K562 (cell line): ENCODE data around the gene RYR1. TPM values are rescaled to one million over a fixed set of nuclear protein-coding genes. Genes with fewer than 3 reads are reported as not detected.

Experiments used
- ARHGAP35 ChIP-seq: fragments of 450-650 bp; IDR thresholded peaks from 2 replicates; pipeline ENCODE4 v1.6.1; 2018; ENCODE audit not compliant: partially characterized antibody
- ARNT ChIP-seq, 2 experiments: fragments of 450-650 bp; IDR thresholded peaks; 2 replicates each; pipeline ENCODE4 v1.6.1; 2016; ENCODE audit warnings: mild to moderate bottlenecking in 1 of 2
- BRD9 ChIP-seq: fragments of 450-650 bp; IDR thresholded peaks from 2 replicates; pipeline ENCODE4 v1.6.1; 2018; ENCODE audit warnings: low read depth; ENCODE audit not compliant: partially characterized antibody
- CBX1 ChIP-seq: sonication (generic); IDR thresholded peaks from 2 replicates; pipeline ENCODE4 v1.6.1; 2016; ENCODE audit warnings: antibody characterized with exemption, low read depth, mild to moderate bottlenecking
- FOXJ3 ChIP-seq: sonication (generic); formaldehyde crosslinking; IDR thresholded peaks from 2 replicates; pipeline ENCODE4 v1.4.0; 2020; ENCODE audit warnings: mild to moderate bottlenecking, missing genetic modification reagents
- GABPA ChIP-seq: fragments of 200-800 bp; sonication (Bioruptor generic); conservative IDR thresholded peaks from 2 replicates; pipeline ENCODE4 v1.6.1; 2016; ENCODE audit warnings: low read depth, missing genetic modification characterization, missing compliant biosample characterization
- MCM3 ChIP-seq: fragments of 450-650 bp; IDR thresholded peaks from 2 replicates; pipeline ENCODE4 v1.6.1; 2016
- NBN ChIP-seq: fragments of 450-650 bp; IDR thresholded peaks from 2 replicates; pipeline ENCODE4 v1.6.1; 2016; ENCODE audit warnings: low read depth, mild to moderate bottlenecking
- NFATC3 ChIP-seq: fragments of 450-650 bp; IDR thresholded peaks from 2 replicates; pipeline ENCODE4 v1.6.1; 2017; ENCODE audit warnings: mild to moderate bottlenecking
- PCBP1 ChIP-seq: fragments of 200-400 bp; formaldehyde crosslinking; IDR thresholded peaks from 2 replicates; pipeline ENCODE4 v1.6.1; 2018; ENCODE audit warnings: mild to moderate bottlenecking, low read depth, low read length; ENCODE audit not compliant: poor library complexity, severe bottlenecking
- POLR3G ChIP-seq: IDR thresholded peaks from 2 replicates; pipeline ENCODE4 v1.6.1; 2011; ENCODE audit not compliant: insufficient read length, insufficient replicate concordance; ENCODE audit errors: extremely low read depth
- SREBF1 ChIP-seq: fragments of 150-350 bp; IDR thresholded peaks from 2 replicates; pipeline ENCODE4 v1.6.1; 2014; ENCODE audit warnings: antibody characterized with exemption, low read depth, low read length, borderline replicate concordance
- SRSF3 ChIP-seq: fragments of 200-400 bp; formaldehyde crosslinking; IDR thresholded peaks from 2 replicates; pipeline ENCODE4 v1.6.1; 2016; ENCODE audit warnings: mild to moderate bottlenecking, low read length, moderate library complexity; ENCODE audit not compliant: insufficient read depth
- SRSF9 ChIP-seq: fragments of 200-400 bp; formaldehyde crosslinking; IDR thresholded peaks from 2 replicates; pipeline ENCODE4 v1.6.1; 2017; ENCODE audit warnings: low read depth, low read length, borderline replicate concordance
- ZC3H4 ChIP-seq: sonication (generic); formaldehyde crosslinking; IDR thresholded peaks from 2 replicates; pipeline ENCODE4 v1.9.0; 2021; ENCODE audit warnings: missing genetic modification reagents, borderline replicate concordance
- ZFPM2 ChIP-seq: fragments of 250-450 bp; sonication (Bioruptor Pico); IDR thresholded peaks from 2 replicates; pipeline ENCODE4 v1.5.1; 2022; ENCODE audit warnings: mild to moderate bottlenecking
- ZNF197 ChIP-seq: fragments of 200-800 bp; sonication (Bioruptor generic); IDR thresholded peaks from 2 replicates; pipeline ENCODE4 v1.6.1; 2016; ENCODE audit warnings: low read depth, missing genetic modification characterization, missing compliant biosample characterization
- polyA plus RNA-seq, 8 experiments: library from polyadenylated mRNA; depleted of rRNA in 4 of 8; stranded (reverse) in 5 of 8; unstranded in 3 of 8; fragments of >200 nt; fragmentation: Nextera tagmentation in 2 of 8; fragmentation: Illumina TruSeq in 1 of 8; extraction: Ambion mirVana in 2 of 8; extraction: Trizol in 1 of 8; gene quantifications; 2 replicates each; pipeline versions ENCODE4 v1.2.1 to v1.2.3, GENCODE V29; 2011 to 2014; ENCODE audit warnings: inconsistent platforms in 1 of 8, missing spikeins in 1 of 8
- total RNA-seq, 7 experiments: library from RNA; depleted of rRNA in 6 of 7; stranded (reverse); fragments of >200 nt in 6 of 7; fragmentation: Illumina TruSeq in 2 of 7; extraction: Trizol in 2 of 7; gene quantifications; 2 replicates each; pipeline versions ENCODE4 v1.2.1 to v1.2.3, GENCODE V29; 2011 to 2021; ENCODE audit warnings: low replicate concordance in 1 of 7
- TF ChIP-seq, protein P1 (sequence below): sonication (generic); formaldehyde crosslinking; IDR thresholded peaks from 2 replicates; pipeline ENCODE4 v1.4.0; 2020; ENCODE audit warnings: mild to moderate bottlenecking, missing genetic modification reagents
- TF ChIP-seq, protein P2 (sequence below): fragments of 200-400 bp; formaldehyde crosslinking; IDR thresholded peaks from 2 replicates; pipeline ENCODE4 v1.6.1; 2017; ENCODE audit warnings: mild to moderate bottlenecking, low read depth, low read length, moderate library complexity
- TF ChIP-seq, protein P3 (sequence below): fragments of 450-650 bp; IDR thresholded peaks from 2 replicates; pipeline ENCODE4 v1.6.1; 2016; ENCODE audit warnings: borderline replicate concordance
- TF ChIP-seq, protein P4 (sequence below), 2 experiments: fragments of 450-650 bp in 1 of 2; IDR thresholded peaks; 2 replicates each; pipeline ENCODE4 v1.6.1; 2011 to 2017; ENCODE audit warnings: low read depth in 2 of 2, antibody characterized with exemption in 1 of 2, borderline replicate concordance in 1 of 2, low read length in 1 of 2, mild to moderate bottlenecking in 1 of 2, mixed read lengths in 1 of 2; ENCODE audit not compliant: control insufficient read depth in 1 of 2

Gene RYR1
- total and polyA plus RNA-seq, 9 of the 15 experiments (the other 6 are each of a cell fraction or from before 2014, with no cell fraction given) = 0.11 to 7.4 (median 3.7) TPM

DNA sequence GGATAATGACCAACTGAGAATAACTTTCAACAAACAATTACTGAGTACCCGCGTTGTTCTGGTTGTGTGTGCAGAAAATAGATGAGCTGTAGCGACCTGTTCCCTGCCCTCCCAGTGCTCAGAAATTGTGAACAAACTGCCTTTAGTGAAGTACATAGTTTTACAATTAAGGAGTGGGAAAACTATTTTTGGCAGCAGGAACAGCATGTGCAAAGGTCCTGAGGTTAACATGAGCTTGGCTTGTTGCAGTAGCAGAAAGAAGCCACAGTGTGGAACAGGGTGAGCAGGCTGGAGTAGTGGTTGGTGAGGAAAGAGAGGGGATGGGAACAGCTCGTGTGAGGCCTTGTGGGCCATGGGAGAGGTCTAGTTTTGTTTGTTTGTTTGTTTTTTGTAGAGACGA, 16.0 kb downstream of the RYR1 start (continued):
- TF ChIP-seq SRSF9 (no peak), SRSF3 (no peak), GABPA (no peak), NFATC3 (no peak), MCM3 (no peak), ZNF197 (CRISPR knock-in tag) (no peak), SREBF1 (no peak), ZC3H4 (CRISPR knock-in tag) (no peak), ARHGAP35 (no peak), NBN (no peak), BRD9 (no peak), ARNT (IDR thresholded peaks at IDR 0.05) (no peak), POLR3G (no peak), CBX1 (peak; percentile 60; the same call in 1 of the 2 replicates), FOXJ3 (CRISPR knock-in tag) (no peak), ZFPM2 (CRISPR knock-in tag) (no peak), PCBP1 (no peak)
- TF ChIP-seq, protein P1, sequence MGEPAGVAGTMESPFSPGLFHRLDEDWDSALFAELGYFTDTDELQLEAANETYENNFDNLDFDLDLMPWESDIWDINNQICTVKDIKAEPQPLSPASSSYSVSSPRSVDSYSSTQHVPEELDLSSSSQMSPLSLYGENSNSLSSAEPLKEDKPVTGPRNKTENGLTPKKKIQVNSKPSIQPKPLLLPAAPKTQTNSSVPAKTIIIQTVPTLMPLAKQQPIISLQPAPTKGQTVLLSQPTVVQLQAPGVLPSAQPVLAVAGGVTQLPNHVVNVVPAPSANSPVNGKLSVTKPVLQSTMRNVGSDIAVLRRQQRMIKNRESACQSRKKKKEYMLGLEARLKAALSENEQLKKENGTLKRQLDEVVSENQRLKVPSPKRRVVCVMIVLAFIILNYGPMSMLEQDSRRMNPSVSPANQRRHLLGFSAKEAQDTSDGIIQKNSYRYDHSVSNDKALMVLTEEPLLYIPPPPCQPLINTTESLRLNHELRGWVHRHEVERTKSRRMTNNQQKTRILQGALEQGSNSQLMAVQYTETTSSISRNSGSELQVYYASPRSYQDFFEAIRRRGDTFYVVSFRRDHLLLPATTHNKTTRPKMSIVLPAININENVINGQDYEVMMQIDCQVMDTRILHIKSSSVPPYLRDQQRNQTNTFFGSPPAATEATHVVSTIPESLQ (CRISPR knock-in tag) = no peak
- TF ChIP-seq, protein P2, sequence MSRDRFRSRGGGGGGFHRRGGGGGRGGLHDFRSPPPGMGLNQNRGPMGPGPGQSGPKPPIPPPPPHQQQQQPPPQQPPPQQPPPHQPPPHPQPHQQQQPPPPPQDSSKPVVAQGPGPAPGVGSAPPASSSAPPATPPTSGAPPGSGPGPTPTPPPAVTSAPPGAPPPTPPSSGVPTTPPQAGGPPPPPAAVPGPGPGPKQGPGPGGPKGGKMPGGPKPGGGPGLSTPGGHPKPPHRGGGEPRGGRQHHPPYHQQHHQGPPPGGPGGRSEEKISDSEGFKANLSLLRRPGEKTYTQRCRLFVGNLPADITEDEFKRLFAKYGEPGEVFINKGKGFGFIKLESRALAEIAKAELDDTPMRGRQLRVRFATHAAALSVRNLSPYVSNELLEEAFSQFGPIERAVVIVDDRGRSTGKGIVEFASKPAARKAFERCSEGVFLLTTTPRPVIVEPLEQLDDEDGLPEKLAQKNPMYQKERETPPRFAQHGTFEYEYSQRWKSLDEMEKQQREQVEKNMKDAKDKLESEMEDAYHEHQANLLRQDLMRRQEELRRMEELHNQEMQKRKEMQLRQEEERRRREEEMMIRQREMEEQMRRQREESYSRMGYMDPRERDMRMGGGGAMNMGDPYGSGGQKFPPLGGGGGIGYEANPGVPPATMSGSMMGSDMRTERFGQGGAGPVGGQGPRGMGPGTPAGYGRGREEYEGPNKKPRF = no peak
- TF ChIP-seq, protein P3, sequence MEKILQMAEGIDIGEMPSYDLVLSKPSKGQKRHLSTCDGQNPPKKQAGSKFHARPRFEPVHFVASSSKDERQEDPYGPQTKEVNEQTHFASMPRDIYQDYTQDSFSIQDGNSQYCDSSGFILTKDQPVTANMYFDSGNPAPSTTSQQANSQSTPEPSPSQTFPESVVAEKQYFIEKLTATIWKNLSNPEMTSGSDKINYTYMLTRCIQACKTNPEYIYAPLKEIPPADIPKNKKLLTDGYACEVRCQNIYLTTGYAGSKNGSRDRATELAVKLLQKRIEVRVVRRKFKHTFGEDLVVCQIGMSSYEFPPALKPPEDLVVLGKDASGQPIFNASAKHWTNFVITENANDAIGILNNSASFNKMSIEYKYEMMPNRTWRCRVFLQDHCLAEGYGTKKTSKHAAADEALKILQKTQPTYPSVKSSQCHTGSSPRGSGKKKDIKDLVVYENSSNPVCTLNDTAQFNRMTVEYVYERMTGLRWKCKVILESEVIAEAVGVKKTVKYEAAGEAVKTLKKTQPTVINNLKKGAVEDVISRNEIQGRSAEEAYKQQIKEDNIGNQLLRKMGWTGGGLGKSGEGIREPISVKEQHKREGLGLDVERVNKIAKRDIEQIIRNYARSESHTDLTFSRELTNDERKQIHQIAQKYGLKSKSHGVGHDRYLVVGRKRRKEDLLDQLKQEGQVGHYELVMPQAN = no peak
- TF ChIP-seq, protein P4, sequence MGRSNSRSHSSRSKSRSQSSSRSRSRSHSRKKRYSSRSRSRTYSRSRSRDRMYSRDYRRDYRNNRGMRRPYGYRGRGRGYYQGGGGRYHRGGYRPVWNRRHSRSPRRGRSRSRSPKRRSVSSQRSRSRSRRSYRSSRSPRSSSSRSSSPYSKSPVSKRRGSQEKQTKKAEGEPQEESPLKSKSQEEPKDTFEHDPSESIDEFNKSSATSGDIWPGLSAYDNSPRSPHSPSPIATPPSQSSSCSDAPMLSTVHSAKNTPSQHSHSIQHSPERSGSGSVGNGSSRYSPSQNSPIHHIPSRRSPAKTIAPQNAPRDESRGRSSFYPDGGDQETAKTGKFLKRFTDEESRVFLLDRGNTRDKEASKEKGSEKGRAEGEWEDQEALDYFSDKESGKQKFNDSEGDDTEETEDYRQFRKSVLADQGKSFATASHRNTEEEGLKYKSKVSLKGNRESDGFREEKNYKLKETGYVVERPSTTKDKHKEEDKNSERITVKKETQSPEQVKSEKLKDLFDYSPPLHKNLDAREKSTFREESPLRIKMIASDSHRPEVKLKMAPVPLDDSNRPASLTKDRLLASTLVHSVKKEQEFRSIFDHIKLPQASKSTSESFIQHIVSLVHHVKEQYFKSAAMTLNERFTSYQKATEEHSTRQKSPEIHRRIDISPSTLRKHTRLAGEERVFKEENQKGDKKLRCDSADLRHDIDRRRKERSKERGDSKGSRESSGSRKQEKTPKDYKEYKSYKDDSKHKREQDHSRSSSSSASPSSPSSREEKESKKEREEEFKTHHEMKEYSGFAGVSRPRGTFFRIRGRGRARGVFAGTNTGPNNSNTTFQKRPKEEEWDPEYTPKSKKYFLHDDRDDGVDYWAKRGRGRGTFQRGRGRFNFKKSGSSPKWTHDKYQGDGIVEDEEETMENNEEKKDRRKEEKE (IDR thresholded peaks at IDR 0.05; ENCODE audit: borderline replicate concordance in 1 of 2, control insufficient read depth in 1 of 2, low read depth in 2 of 2, low read length in 1 of 2) = no peak
